ENCODE measurements around the gene SERF2.
"Not testable (repeated sequence)": the region's sequence is repeated elsewhere in the genome, so short reads cannot be mapped to it uniquely, and the experiment has no call there.

SERF2 gene

DNA sequence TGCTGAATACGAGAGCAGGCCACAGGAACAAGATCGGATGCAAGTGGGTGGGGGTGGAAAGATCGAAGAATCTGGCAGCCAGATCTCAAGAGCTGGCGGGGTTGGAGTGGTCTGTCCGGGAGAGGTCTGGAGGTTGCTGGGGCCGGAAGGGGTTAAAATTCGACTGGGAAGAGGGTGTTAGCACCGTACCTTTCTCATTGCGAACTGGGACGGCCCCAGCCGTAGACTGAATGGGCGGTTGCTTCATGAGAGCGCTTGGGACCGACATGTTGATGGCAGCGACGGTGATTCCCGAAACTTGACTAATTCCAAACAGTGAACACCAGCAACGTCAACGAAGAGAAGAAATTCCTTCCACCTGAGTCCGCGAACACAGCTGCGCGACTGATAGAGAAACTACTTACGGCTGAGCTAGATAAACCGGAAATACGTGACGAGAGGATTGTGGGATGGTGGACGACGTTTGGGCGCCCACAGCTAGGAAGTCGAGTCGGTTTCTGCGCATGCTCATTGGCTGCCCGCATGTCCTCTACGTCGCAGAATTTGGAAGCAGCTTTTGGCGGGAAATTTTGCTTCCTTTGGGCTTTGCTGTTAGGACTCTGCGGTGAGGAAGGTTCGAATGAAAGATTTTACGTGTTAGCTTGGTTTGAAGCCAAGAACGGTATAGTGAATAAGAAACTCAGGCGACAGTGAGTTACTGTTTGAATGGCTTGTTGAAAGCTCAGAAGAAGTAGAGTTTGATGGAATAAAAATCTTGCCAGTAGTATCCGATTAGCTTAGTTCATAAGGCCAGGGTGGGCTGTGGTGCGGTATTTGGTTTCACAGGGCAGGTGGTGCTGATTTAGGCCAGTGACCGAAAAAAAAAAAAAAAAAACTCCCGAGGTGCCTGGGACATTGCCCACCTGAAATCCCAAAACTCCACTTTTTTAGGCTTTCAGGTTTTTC is 32.5 kb downstream of the SERF2 start, which contains the start of gene MFAP1:
Gene MFAP1, minus strand, starts transcription at position 389 of the 945 bp plus-strand sequence. Its CDS starts 121 bp downstream, at position 268.
- DNase-seq (ENCODE audit: low read depth): peak; percentile 98
- TF ChIP-seq, protein P1, sequence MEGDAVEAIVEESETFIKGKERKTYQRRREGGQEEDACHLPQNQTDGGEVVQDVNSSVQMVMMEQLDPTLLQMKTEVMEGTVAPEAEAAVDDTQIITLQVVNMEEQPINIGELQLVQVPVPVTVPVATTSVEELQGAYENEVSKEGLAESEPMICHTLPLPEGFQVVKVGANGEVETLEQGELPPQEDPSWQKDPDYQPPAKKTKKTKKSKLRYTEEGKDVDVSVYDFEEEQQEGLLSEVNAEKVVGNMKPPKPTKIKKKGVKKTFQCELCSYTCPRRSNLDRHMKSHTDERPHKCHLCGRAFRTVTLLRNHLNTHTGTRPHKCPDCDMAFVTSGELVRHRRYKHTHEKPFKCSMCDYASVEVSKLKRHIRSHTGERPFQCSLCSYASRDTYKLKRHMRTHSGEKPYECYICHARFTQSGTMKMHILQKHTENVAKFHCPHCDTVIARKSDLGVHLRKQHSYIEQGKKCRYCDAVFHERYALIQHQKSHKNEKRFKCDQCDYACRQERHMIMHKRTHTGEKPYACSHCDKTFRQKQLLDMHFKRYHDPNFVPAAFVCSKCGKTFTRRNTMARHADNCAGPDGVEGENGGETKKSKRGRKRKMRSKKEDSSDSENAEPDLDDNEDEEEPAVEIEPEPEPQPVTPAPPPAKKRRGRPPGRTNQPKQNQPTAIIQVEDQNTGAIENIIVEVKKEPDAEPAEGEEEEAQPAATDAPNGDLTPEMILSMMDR (conservative IDR thresholded peaks at IDR 0.05; ENCODE audit: low read depth, low read length): no peak
- H3K4me3 ChIP-seq (ENCODE audit: low read depth, low read length): peak within 1 kb of the TSS; percentile 85

DNA sequence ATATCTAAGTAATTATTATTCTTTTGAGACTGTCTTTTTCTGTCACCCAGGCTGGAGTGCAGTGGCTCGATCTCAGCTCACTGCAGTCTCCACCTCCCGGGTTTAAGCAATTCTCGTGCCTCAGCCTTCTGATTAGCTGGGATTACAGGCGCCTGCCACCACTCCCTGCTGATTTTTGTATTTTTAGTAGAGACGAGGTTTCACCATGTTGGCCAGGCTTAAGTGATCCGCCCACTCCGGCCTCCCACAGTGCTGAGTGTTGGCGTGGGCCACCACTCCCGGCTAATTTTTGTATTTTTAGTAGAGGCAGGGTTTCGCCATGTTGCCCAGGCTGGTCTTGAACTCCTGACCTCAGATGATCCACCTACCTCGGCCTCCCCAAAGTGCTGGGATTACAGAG is 33.2 kb downstream of the SERF2 start:
- H3K4me3 ChIP-seq (ENCODE audit: low read depth, low read length); DNase-seq (ENCODE audit: low read depth): not testable (repeated sequence)

DNA sequence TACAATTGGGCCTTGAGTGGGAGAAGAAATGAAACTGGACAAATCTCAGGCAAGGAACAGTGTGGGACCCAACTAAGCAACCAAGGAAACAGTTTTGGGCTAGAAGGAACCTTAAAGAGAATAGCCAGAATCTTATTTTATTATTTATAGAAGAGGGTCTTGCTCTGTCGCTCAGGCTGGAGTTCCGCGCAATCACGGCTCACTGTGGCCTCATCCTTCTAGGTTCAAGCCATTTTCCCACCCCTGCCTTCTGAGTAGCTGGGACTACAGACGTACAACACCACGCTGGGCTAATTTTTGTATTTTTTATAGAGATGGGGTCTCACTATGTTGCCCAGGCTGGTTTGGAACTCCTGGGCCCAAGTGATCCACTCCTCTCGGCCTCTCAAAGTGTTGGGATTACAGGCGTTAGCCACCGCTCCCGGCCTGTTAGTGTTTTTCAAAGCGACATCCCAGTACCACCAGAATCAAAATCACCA is 33.9 kb downstream of the SERF2 start:
- H3K4me3 ChIP-seq (ENCODE audit: low read depth, low read length): no peak overlapping the region
- no peak for DNase-seq (ENCODE audit: low read depth)
- TF ChIP-seq, protein P1 (conservative IDR thresholded peaks at IDR 0.05; ENCODE audit: low read depth, low read length): no peak

DNA sequence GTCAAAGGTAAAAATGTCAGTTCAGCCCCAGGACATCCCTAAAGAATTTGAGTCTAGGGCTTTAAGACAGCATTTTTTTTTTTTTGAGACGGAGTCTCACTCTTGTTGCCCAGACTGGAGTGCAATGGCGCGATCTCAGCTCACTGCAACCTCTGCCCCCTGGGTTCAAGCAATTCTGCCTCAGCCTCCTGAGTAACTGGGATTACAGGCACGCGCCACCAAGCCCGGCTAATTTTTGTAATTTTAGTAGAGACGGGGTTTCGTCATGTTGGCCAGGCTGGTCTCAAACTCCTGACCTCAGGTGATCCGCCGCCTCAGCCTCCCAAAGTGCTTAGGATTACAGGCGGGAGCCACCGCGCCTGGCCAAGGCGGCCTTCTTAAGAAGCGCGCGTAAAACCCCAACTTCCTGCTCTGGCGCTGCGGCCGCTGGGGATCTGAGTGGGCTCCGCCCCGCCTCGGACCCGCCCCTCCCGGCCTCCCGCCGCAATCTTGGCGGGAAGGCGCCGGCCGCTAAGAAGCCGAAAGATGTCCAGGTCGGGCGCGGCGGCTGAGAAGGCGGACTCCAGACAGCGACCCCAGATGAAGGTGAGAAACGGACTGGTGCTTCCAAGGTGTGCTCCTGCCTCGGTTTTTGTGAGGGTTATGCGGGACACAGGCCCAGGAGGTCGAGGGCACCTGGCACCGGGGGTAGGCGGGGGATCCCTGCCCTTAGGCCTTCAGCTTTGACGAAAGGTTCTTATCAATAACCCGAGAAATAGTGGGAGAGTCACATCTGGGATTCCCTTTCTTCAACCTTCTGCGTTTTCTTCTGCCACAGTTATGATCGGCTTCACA is 34.6 kb downstream of the SERF2 start, which contains the start of gene WDR76:
Gene WDR76, plus strand, starts transcription at position 495 of the 834 bp plus-strand sequence. Its CDS starts 31 bp downstream, at position 526.
- peak within 1 kb of the TSS; percentile 78 for H3K4me3 ChIP-seq (ENCODE audit: low read depth, low read length)
- TF ChIP-seq, protein P1 (conservative IDR thresholded peaks at IDR 0.05; ENCODE audit: low read depth, low read length): no peak
- DNase-seq (ENCODE audit: low read depth): peak; percentile 84

DNA sequence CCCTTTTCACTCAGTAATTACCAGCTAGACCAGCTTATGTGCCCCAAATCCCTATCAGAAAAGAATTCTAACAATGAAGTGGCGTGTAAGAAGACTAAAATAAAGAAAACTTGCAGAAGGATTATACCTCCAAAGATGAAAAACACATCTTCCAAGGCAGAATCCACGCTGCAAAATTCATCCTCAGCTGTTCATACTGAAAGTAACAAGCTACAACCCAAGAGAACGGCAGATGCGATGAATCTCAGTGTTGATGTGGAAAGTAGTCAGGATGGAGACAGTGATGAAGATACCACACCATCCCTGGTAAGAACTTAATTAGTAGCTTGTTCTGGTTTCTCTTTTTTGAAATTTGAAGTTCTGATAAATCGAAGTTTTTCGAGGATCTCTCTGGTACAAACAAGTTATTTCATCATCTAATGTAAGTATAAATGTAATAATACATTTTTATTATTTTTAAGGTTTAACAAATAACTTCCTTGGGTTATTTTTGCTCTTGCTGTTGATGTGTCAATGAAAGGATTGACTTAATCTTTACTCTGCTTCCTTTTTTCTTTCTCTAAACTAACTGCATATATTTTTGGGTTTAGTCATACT is 36.0 kb downstream of the SERF2 start:
- H3K4me3 ChIP-seq (ENCODE audit: low read depth, low read length): peak overlapping the region; percentile 1
- DNase-seq (ENCODE audit: low read depth): peak; percentile 21
- TF ChIP-seq, protein P1 (conservative IDR thresholded peaks at IDR 0.05; ENCODE audit: low read depth, low read length): no peak

DNA sequence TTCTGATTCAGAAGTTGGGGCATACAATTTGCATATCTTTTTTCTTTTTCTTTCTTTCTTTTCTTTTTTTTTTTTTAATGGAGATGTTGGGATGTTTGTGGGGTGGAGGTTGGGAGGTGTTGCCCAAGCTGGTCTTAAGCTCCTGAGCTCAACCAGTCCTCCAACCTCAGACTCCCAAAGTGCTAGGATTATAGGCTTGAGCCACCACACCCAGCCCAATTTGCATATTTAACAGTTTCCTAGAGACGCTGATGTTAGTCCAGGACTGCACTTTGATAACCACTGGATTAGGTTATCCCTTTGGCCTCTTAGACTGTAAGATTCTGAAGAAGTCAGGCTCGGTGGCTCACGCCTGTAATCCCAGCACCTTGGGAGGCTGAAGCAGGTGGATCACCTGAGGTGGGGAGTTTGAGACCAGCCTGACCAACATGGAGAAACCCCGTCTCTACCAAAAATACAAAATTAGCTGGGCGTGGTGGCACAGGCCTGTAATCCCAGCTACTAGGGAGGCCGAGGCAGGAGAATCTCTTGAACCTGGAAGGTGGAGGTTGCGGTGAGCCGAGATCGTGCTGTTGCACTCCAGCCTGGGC is 37.9 kb downstream of the SERF2 start:
- not testable (repeated sequence) for DNase-seq (ENCODE audit: low read depth); H3K4me3 ChIP-seq (ENCODE audit: low read depth, low read length)

DNA sequence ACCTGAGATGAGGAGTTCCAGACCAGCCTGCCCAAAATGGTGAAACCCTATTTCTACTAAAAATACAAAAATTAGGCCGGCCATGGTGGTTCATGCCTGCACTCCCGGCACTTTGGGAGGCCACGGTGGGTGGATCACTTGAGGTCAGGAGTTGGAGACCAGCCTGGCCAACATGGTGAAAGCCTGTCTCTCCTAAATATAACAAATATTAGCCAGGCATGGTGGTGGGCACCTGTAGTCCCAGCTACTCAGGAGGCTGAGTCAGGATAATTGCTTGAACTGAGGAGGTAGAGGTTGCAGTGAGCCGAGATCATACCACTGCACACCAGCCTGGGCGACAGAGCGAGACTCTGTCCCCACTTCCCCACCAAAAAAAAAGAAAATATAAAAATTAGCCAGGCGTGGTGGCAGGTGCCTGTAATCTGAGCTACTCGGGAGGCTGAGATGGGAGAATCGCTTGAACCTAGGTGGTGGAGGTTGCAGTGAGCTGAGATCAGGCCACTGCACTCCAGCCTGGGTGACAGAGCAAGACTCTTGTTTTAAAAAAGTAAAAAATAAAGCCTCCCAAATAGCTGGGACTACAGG is 38.7 kb downstream of the SERF2 start:
- not testable (repeated sequence) for H3K4me3 ChIP-seq (ENCODE audit: low read depth, low read length); DNase-seq (ENCODE audit: low read depth)

DNA sequence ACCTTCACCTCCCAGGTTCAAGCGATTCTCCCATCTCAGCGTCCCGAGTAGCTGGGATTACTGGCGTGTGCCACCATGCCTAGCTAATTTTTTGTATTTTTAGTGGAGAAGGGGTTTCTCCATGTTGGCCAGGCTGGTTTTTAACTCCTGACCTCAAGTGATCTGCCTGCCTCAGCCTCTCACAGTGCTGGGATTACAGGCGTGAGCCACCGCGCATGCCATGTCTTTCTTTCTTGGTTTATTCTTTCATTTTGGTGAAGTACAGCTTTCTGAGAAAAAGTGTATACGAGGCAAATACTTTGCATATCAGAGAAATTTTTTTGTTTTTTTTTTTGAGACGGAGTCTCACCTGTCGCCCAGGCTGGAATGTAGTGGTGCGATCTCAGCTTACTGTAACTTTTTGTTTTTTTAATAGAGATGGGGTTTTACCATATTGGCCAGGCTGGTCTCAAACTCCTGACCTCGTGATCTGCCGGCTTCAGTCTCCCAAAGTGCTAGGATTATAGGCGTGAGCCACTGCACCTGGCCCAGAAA is 39.5 kb downstream of the SERF2 start:
- not testable (repeated sequence) for DNase-seq (ENCODE audit: low read depth); H3K4me3 ChIP-seq (ENCODE audit: low read depth, low read length)

DNA sequence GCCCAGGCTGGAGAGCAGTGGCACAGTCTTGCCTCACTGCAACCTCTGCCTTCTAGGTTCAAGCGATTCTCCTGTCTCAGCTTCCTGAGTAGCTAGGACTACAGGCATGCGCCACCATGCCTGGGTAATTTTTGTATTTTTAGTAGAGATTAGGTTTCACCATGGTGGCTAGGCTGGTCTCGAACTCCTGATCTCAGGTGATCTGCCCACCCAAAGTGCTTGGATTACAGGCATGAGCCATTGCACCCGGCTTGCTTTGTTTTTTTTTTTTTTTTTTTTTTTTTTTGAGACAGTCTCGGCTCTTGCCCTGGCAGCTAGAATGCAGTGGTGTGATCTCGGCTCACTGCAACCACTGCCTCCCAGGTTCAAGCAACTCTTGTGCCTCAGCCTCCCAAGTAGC is 40.4 kb downstream of the SERF2 start:
- H3K4me3 ChIP-seq (ENCODE audit: low read depth, low read length); DNase-seq (ENCODE audit: low read depth): not testable (repeated sequence)

Measured in choroid plexus epithelial cell (primary cell).